CD1c-positive myeloid dendritic cell (primary cell): Measurements from ENCODE around the gene CDH4.

Source experiments
- DNase-seq: peaks from one replicate; pipeline ENCODE4 v3.0.0-alpha.2; 2016; ENCODE audit errors: extremely low spot score

The CDH4 gene

GRCh38 chr20:61284752-61285151 lies 32.7 kb downstream of the CDH4 start:
- no peak for DNase-seq

- DNase-seq: no peak
These were observed 33.1 kb downstream of the CDH4 start for GRCh38 chr20:61285152-61285645.

GRCh38 chr20:61285691-61286090 lies 33.6 kb downstream of the CDH4 start:
- DNase-seq: no peak

GRCh38 chr20:61287583-61288275 lies 35.7 kb downstream of the CDH4 start:
- DNase-seq: no peak

GRCh38 chr20:61288331-61288784 lies 36.3 kb downstream of the CDH4 start:
- no peak for DNase-seq

- DNase-seq: no peak
These were observed 37.1 kb downstream of the CDH4 start for GRCh38 chr20:61289166-61289565.

- DNase-seq: no peak
These were observed 38.7 kb downstream of the CDH4 start for GRCh38 chr20:61290721-61291120.

- DNase-seq: no peak
These were observed 39.2 kb downstream of the CDH4 start for GRCh38 chr20:61291166-61291829.

- DNase-seq: no peak
These were observed 40.3 kb downstream of the CDH4 start for GRCh38 chr20:61292391-61292790.

- no peak for DNase-seq
These were observed 41.0 kb downstream of the CDH4 start for GRCh38 chr20:61292821-61293612.

GRCh38 chr20:61293951-61294350 lies 41.9 kb downstream of the CDH4 start:
- DNase-seq: no peak

- no peak for DNase-seq
These were observed 43.2 kb downstream of the CDH4 start for GRCh38 chr20:61295249-61295648.

- no peak for DNase-seq
These were observed 43.9 kb downstream of the CDH4 start for GRCh38 chr20:61295682-61296628.

- no peak for DNase-seq
These were observed 44.6 kb downstream of the CDH4 start for GRCh38 chr20:61296629-61297019.

GRCh38 chr20:61297491-61297890 lies 45.4 kb downstream of the CDH4 start:
- DNase-seq: no peak

GRCh38 chr20:61297986-61298385 lies 45.9 kb downstream of the CDH4 start:
- no peak for DNase-seq

- no peak for DNase-seq
These were observed 46.6 kb downstream of the CDH4 start for GRCh38 chr20:61298661-61299060.

- DNase-seq: no peak
These were observed 47.0 kb downstream of the CDH4 start for GRCh38 chr20:61299104-61299503.

GRCh38 chr20:61299618-61300017 lies 47.6 kb downstream of the CDH4 start:
- no peak for DNase-seq

GRCh38 chr20:61300293-61300692 lies 48.2 kb downstream of the CDH4 start:
- DNase-seq: no peak

- no peak for DNase-seq
These were observed 48.6 kb downstream of the CDH4 start for GRCh38 chr20:61300709-61301108.
